Heart right ventricle (tissue), 16 donors: Measurements from ENCODE around the gene NPDC1. TPM values are rescaled to one million over a fixed set of nuclear protein-coding genes. Genes with fewer than 3 reads are reported as not detected.

Source experiments
- ATAC-seq, 8 donors: fragments of 200-7000 bp; cut with Tn5 transposase; one replicate each; pipeline ENCODE4 v1.9.1; 2020; ENCODE audit warnings: mild to moderate bottlenecking in 8 of 8, moderate library complexity in 8 of 8, moderate number of reproducible peaks in 1 of 8
- DNase-seq, 2 donors: peaks; one replicate each; pipeline ENCODE4 v3.0.0-alpha.2; 2020
- H3K27ac ChIP-seq, 10 donors: fragments of 200-600 bp; sonication (generic) in 2 of 10; one replicate each; pipeline versions ENCODE4 v1.5.0 to v1.8.0; 2020 to 2022; ENCODE audit warnings: mild to moderate bottlenecking in 3 of 10
- H3K27me3 ChIP-seq, 7 donors: fragments of 200-600 bp; one replicate each; pipeline ENCODE4 v1.8.0; 2021 to 2022; ENCODE audit warnings: mild to moderate bottlenecking in 2 of 7
- H3K36me3 ChIP-seq, 9 donors: fragments of 200-600 bp; sonication (generic) in 1 of 9; one replicate each; pipeline versions ENCODE4 v1.5.0 to v1.8.0; 2020 to 2022; ENCODE audit warnings: mild to moderate bottlenecking in 2 of 9
- H3K4me1 ChIP-seq, 9 donors: fragments of 200-600 bp; sonication (generic) in 1 of 9; one replicate each; pipeline versions ENCODE4 v1.5.0 to v1.8.0; 2020 to 2022; ENCODE audit warnings: mild to moderate bottlenecking in 4 of 9
- H3K4me3 ChIP-seq, 10 donors: fragments of 200-600 bp; sonication (generic) in 2 of 10; one replicate each; pipeline versions ENCODE4 v1.5.0 to v1.8.0; 2020 to 2022; ENCODE audit warnings: mild to moderate bottlenecking in 7 of 10, moderate library complexity in 2 of 10
- H3K9me3 ChIP-seq, 11 donors: fragments of 200-600 bp in 10 of 11; sonication (generic) in 2 of 11; one replicate each; pipeline versions ENCODE4 v1.5.0 to v1.8.0; 2013 to 2022; ENCODE audit warnings: mild to moderate bottlenecking in 2 of 11, control low read depth in 1 of 11, moderate library complexity in 1 of 11
- CTCF ChIP-seq, 9 donors: fragments of 200-600 bp; sonication (generic) in 2 of 9; IDR thresholded peaks; one replicate each; pipeline versions ENCODE4 v1.5.0 to v1.8.0; 2021 to 2022; ENCODE audit warnings: antibody characterized with exemption in 9 of 9, mild to moderate bottlenecking in 5 of 9, moderate library complexity in 1 of 9
- WGBS, 2 donors: extraction: QIAGEN DNeasy Blood & Tissue Kit; methylation state at CpG; one replicate each; pipeline ENCODE4 v1.1.7; 2013; ENCODE audit warnings: inconsistent platforms in 1 of 2; 5-methylcytosine and 5-hydroxymethylcytosine counted together
- intact Hi-C, 10 donors: fragments of 100-400 bp; cut with DNase I; formaldehyde crosslinking; loops; one replicate each; pipeline versions ENCODE4 v1.11.1 to v1.14.2; 2022
- polyA plus RNA-seq, 2 donors: library from polyadenylated mRNA; stranded (reverse); fragments of 200-250 nt; gene quantifications; one replicate each; pipeline ENCODE4 v1.2.3, GENCODE V29; 2013
- total RNA-seq, 10 donors: library from RNA; stranded (reverse); fragmentation: NEBNext Ultra II Directional in 3 of 10; extraction: Animal tissue kit (Norgen Biotek cat#: 25700) in 3 of 10; gene quantifications; one replicate each; pipeline versions ENCODE4 v1.2.1 to v1.2.4, GENCODE V29; 2021 to 2023
- donor health status: Arrhythmogenic right ventricular cardiomyopathy.
- donor health status: ischemic (EF 13 %, LVEDD 7.1; RV severe dilation, severe dysfunction).
- donor health status: healthy with polysubstance abuse.
- donor health status: DM: no; HTN: yes; CAD: no.
- donor health status: DM: no; HTN: no; CAD: no.
- donor health status: ischemic (EF 25% LVEDD 6.9; RV normal size, moderate dysfunction).
- donor health status: ischemic (EF 25% LVEDD 5.7; RV mildly dilated, moderate dysfunction).
- donor health status: healthy.
- donor health status: DM: yes; HTN: yes; CAD: no.
- donor health status: Ischemic cardiomyopathy.
- donor health status: ischemic (EF 35%, LVEDD 5.7; RV mildly dilated, moderate dysfunction).
- donor health status: nonischemic (EF 11% LVEDD 7.7; RV severe dilation, severe dysfunction).
- donor health status: DM: yes; HTN: yes; CAD: no.
- donor health status: PGD.
- donor health status: ischemic (EF 29% LVEDD 5.4; RV normal size, mild dysfunction).
- donor health status: nonischemic (EF 23%, LVEDD 6.1; RV moderate dilation, normal function).

Gene NPDC1
- total and polyA plus RNA-seq, 12 donors = 29.1 to 153 (median 54.5) TPM

GRCh38 chr9:137014166-137014565, 31.8 kb downstream of the NPDC1 start:
- ATAC-seq (no peak), DNase-seq (no peak)
- H3K27ac ChIP-seq = no peak overlapping the region
- WGBS, 2 donors = 89 to 93% methylated on average over 23 of the region's 23 CpGs
- no peaks in the 10 kb centered on the region for H3K4me1 ChIP-seq
- TF ChIP-seq CTCF (IDR thresholded peaks at IDR 0.05) = no peak
- no peaks in the 10 kb centered on the region for H3K9me3 ChIP-seq
- no peak overlapping the region for H3K4me3 ChIP-seq
- intact Hi-C loops = no loop called here
- no peaks in the 10 kb centered on the region for H3K27me3 ChIP-seq
- peaks cover 0 to 89% (median 32%) of the 10 kb centered on the region in 9 donors for H3K36me3 ChIP-seq

GRCh38 chr9:137013571-137013940, 32.4 kb downstream of the NPDC1 start:
- no peak for TF ChIP-seq CTCF (IDR thresholded peaks at IDR 0.05)

DNA sequence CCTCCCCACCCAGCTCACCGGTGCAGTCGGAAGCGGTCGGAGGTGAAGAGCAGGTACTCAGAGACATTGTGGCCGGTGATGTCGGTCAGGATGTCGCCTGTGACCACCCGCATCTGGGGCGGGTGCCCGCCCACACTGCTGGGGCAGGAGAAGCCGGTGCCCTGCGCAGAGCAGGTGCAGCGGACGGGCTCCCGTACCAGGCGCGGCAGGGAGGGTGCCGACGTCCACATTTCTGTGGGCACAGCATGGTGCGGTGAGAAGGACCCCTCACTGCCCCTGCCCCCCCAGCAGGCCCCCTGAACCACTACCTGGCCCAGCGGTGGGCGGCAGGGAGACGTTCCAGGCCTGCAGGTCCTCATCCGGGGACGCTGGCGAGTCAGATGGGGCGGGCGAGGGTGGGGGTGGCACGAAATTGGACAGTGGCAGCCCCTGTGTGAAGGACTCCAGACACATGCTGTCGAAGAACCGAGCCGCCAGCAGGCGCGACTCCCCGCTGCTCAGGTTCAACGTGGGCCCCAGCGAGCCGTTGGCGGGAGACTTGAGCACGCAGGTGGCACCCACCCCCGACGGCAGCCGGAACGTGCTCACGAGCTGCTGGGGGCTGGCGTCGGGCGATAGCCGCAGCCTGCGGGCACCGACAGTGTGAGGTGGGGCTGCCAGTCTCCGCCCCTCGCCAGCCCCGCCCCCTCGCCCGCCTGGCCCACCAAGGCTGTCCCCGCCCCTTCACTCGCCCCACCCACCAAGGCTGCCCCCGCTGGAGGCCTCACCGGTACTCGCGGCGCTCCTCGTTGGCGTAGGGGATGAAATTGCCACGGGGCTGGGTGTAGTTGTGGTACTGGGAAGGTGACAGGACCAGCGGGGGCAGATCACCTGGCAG, 33.0 kb downstream of the NPDC1 start:
- Histone ChIP-seq H3K27me3 (no peaks in the 10 kb centered on the region), H3K36me3 (peaks cover 0 to 88% (median 31%) of the 10 kb centered on the region in 9 donors), H3K9me3 (no peaks in the 10 kb centered on the region), H3K4me3 (no peak overlapping the region), H3K27ac (no peak overlapping the region), H3K4me1 (no peaks in the 10 kb centered on the region)
- no peak for ATAC-seq
- no peak for DNase-seq
- TF ChIP-seq CTCF (IDR thresholded peaks at IDR 0.05) = no peak
- intact Hi-C loops = no loop called here
- 77 to 87% methylated on average over 62 to 67 of the region's 67 CpGs for WGBS, 2 donors

More at GRCh38 chr9:137013571-137013940, 32.4 kb downstream of the NPDC1 start:
- no peak overlapping the region for H3K27ac ChIP-seq
- peaks cover 0 to 86% (median 32%) of the 10 kb centered on the region in 9 donors for H3K36me3 ChIP-seq
- no peaks in the 10 kb centered on the region for H3K27me3 ChIP-seq
- H3K4me3 ChIP-seq = no peak overlapping the region
- WGBS, 2 donors = 96 to 97% methylated on average over 18 to 20 of the region's 20 CpGs
- ATAC-seq (no peak), DNase-seq (no peak)
- no peaks in the 10 kb centered on the region for H3K4me1 ChIP-seq
- no peaks in the 10 kb centered on the region for H3K9me3 ChIP-seq
- intact Hi-C loops = no loop called here

- no peak for TF ChIP-seq CTCF (IDR thresholded peaks at IDR 0.05)
- Histone ChIP-seq H3K9me3 (no peaks in the 10 kb centered on the region), H3K36me3 (peaks cover 0 to 85% (median 23%) of the 10 kb centered on the region in 9 donors), H3K4me3 (no peak overlapping the region), H3K4me1 (no peaks in the 10 kb centered on the region), H3K27ac (no peak overlapping the region), H3K27me3 (no peaks in the 10 kb centered on the region)
- no peak for ATAC-seq
- DNase-seq = no peak
- intact Hi-C loops = no loop called here
- 93 to 94% methylated on average over 39 of the region's 39 CpGs for WGBS, 2 donors
These were observed 33.9 kb downstream of the NPDC1 start for GRCh38 chr9:137011907-137012675.
